Activated CD8-positive, alpha-beta memory T cell treated with anti-CD3 and anti-CD28 coated beads, Interleukin-2, amount 50 U/mL, for 24 hours (primary cell): ENCODE results near the gene EFEMP1.

Experiments
- DNase-seq: peaks from one replicate; pipeline ENCODE4 v3.0.0-alpha.2; 2020; ENCODE audit errors: extremely low read depth

EFEMP1 gene

GRCh38 chr2:55934337-55934736 is 10.8 kb upstream of the EFEMP1 start:
- DNase-seq, result no peak

DNA sequence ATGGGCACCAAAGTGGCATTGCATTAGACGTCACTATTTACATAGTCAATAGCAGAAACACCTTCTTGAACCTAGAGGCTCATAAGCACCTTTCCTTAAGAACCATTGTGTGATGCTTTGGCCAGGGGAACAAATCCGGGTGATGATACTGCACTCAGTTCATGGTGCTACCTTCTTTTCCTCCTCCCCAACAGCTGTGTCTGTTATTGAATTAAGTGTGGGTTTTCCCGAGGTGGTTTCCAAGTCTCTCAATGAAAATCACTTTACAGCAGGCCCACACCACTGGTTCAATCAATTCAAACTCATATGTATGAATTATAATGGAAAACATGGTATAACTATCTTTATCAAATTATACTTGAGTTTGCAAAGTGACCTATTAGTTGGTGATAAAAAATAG is 9.3 kb upstream of the EFEMP1 start:
- no peak for DNase-seq

GRCh38 chr2:55931281-55931680 is 7.7 kb upstream of the EFEMP1 start:
- DNase-seq, result no peak

- DNase-seq, result no peak
Observed at GRCh38 chr2:55929476-55929875, 5.9 kb upstream of the EFEMP1 start.

DNA sequence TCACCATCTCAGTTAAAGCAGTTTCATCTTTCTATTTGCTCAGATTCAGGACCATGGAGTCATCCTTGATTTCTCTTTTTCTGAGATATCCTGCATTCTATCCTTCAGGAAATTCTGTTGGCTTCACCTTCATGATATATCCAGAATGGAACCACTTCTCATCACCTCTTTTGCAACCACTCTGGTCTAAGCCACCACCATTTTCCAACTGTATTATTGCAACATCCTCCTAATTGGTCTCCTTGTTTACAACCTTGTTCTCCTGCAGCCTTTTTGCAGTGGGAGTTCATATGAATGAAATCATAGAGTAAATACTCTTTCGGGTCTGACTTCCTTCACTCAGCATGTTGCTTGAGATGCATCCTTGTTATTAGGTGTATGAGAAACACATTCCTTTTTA is 3.4 kb upstream of the EFEMP1 start:
- no peak for DNase-seq

DNA sequence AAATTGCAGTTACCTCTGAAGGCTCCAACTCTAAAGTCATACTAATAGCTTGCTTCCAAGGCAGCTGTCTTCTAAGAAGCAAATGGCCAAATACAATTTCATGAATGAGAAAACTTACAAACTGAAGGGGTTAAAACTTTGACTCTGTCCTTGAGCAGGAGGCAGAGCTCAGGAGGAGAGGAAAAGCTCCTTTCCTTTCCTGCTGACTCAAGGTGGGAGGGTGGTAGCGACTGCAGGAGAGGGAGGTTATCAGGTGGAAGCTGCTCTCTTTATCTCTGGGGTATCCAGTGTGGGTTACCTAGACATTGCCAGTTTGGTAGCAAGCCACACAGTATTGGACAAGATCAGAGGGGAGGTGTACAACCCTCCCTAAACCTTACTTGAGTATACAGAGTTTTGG is 2.7 kb upstream of the EFEMP1 start:
- DNase-seq, result no peak

GRCh38 chr2:55923982-55924321 is 370 bp upstream of the EFEMP1 start:
- no peak for DNase-seq

DNA sequence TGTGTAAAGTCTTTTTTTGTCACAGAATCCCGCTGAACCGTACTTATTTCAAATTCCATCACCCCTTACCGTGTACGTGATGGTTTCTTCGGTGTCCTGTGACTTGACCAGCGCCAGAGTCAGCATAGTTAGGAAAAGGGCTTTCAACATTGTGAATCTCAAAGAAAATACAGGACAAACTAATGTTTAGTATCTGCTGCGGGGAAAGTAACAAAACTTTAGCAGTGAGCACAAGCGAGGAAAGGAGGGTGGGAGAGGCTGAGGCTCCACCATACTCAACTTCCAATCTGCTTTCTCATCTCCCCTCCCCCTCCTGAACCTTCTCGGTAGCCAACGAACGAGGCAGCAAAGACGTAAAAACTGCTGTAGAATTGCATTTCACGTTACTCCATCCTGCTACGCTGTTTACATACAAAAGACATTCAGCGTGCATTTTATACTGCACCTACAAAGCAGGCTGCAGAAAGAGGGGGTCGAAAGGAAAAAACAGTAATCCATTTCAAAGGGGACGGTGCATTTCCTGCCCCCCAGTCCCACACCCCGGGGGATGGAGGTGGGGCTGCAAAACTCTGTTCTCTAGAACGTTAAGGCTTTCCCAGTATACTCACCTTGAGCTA is 1.2 kb downstream of the EFEMP1 start:
- DNase-seq, result no peak

DNA sequence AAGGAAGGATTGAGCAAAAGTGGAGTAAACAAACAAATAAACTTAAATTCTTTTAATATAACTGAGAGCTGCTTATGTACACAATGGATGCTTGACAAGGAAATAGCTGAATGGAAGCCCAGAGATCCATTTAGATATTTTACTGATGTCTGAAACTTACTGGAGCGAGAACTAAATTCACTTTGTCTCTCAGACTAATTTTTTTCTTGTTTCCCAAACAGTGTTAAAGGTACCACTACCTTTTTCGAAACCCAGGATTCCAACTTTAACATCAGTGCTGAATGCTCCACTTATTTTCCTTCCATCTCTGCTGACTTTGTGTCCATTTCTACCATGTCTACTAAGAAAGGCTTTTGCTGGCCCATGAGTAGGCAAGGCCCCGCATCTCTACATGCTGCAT is 4.0 kb downstream of the EFEMP1 start:
- DNase-seq, result no peak

- no peak for DNase-seq
Observed at GRCh38 chr2:55918856-55919255, 4.7 kb downstream of the EFEMP1 start.

GRCh38 chr2:55917713-55918390 is 5.7 kb downstream of the EFEMP1 start:
- DNase-seq, result no peak

GRCh38 chr2:55917117-55917516 is 6.5 kb downstream of the EFEMP1 start:
- no peak for DNase-seq

DNA sequence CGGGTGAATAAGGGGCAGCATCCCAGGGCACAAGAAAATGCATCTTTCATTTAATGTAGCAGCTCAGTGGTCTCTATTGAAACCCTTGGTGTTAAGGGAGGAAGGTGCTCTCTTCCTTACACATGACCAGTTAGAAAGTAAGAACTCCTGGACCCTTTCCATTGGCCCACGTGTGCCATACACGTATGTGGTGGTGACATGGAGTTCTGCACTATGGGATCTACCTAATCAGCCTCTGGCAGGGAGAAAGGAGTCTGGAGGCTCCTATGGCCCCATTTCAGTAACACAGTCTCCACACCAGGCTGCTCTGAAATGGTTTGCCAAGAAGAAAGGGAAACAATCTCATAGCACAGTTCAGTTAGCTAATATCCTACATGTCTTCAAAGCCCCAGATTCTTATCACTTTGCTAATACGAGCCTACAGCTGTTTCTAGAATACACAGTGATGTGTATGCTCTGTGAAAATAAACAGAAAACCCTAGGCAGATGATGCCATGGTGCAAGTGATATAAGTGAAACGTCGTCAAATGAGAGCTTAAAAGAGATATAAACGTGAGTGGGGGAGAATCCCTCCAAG is 7.0 kb downstream of the EFEMP1 start:
- DNase-seq, result no peak

GRCh38 chr2:55914786-55915185 is 8.8 kb downstream of the EFEMP1 start:
- no peak for DNase-seq

GRCh38 chr2:55912926-55913325 is 10.7 kb downstream of the EFEMP1 start:
- DNase-seq, result no peak

- DNase-seq, result no peak
Observed at GRCh38 chr2:55910077-55910476, 13.5 kb downstream of the EFEMP1 start.

DNA sequence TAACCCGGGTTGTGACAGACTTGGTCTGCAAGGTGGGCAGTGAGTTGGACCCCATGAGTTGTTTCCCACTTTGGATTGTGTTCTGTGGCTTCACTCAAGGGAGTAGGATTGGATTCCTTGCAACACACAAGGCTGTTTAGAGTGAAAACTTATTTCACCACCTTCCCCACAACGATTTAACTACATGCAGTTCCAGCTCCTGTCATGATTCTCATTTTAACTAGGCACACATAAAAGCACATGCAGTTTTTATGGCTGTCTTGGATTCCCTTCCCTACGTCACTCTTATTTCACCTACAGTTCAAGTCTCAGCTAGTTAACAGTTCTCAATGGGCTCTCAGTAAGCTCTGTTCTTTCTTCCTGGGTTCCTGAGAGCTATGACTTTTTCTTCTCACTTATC is 15.9 kb downstream of the EFEMP1 start:
- no peak for DNase-seq

GRCh38 chr2:55906993-55907392 is 16.6 kb downstream of the EFEMP1 start:
- DNase-seq, result no peak

DNA sequence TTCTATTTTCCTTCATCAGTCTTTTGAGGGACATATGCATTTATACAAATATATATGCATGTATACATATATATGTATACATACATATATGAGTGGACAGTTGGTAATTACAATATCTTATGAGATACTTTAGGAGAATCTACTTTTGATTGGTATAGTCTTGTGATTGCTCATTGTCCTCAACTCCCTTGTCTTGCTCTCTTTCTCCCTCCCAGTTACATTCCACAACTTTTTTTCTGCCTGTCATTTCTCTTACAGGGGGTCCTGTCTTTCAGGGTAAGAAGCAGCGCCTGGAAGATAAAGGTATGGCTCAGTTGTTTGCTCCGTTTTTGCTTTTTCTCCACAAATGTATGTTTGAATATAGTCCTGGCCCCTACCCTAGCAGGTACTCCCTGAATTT is 19.9 kb downstream of the EFEMP1 start:
- DNase-seq, result no peak

GRCh38 chr2:55902971-55903370 is 20.6 kb downstream of the EFEMP1 start:
- no peak for DNase-seq

DNA sequence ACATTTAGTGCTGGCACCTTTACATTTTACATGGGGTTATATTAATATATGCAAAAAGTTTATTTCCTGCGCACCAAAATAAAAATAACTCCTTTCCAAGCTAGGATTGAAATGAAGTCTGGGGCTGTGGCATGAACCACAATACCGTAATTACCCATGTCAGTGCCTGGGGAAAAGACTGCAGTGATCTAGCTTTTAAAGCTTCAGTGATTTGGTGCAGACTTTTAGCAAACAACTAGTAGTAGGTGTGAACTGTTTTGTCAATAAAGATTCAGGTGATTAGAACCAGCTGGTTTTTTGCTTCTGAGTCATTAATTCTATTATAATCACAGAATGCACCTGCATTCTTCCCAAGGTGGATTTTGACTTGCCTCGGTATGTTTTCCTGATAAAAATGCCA is 21.2 kb downstream of the EFEMP1 start:
- DNase-seq, result no peak

- no peak for DNase-seq
Observed at GRCh38 chr2:55901941-55902340, 21.6 kb downstream of the EFEMP1 start.

DNA sequence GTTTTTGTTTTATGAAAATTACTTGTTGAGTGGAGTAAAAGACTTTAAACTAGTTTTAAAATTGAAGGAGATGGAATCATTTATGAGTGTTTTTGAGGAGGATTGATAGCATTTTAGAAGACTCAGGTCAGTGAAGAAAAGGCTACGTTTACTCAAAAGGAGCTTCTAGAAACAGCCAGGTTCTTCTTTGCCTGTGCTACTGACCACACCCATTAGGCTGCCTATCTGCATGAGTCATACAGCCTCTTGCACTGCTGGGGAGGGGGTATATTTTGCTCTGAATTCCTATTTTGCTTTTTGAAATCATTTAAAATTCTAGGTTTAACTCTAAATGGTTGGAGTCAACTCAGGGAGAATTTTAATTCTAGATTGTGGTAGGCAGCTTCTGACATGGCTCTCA is 22.3 kb downstream of the EFEMP1 start:
- DNase-seq, result no peak

- no peak for DNase-seq
Observed at GRCh38 chr2:55899881-55900280, 23.7 kb downstream of the EFEMP1 start.
